ENCODE results near the gene ETNK2.

DNA sequence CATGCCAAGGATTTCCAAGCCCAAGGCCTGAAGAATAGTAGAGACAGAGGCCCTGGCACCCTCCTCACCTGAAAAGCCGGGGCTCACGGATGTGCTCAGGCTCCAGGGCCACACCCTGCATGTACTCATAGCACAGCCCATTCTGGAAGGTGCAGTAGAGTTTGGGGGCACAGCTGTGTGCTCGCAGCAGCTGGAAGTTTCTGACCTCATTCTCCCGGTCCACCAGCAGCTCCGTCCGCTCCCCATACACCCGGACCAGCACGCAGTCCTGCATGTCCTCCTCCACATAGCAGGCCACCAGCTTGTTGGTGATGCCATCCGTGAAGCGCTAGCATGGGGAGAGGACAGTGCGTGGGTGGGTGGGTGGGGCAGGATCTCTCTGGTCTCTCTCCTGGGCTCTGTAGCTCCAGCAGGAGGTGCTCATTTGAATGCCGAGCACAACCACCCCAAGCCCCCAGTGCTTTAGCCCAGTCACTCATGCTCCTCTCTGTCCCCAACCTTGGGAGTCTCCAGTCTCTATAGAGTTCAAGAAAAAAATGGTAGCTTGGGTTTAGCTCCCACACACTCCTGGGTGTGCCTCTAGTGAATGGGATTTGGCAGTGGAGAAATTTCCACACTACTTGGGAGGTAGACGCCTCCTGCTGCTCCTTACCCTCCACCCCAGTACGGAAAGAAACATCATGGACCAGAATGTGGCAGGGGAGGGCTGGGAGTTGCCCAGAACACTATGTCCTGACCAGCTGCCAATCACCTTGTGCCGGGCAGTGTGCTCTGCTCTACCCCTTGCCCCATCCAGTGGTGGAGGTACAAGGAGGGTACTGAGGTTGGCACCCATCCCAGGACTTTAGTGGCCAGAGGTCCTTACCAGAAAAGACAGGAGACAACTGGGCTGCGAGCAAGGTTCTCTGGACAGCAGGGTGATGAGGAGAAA is 1.9 kb downstream of the ETNK2 start:
- TF ChIP-seq, protein P1, sequence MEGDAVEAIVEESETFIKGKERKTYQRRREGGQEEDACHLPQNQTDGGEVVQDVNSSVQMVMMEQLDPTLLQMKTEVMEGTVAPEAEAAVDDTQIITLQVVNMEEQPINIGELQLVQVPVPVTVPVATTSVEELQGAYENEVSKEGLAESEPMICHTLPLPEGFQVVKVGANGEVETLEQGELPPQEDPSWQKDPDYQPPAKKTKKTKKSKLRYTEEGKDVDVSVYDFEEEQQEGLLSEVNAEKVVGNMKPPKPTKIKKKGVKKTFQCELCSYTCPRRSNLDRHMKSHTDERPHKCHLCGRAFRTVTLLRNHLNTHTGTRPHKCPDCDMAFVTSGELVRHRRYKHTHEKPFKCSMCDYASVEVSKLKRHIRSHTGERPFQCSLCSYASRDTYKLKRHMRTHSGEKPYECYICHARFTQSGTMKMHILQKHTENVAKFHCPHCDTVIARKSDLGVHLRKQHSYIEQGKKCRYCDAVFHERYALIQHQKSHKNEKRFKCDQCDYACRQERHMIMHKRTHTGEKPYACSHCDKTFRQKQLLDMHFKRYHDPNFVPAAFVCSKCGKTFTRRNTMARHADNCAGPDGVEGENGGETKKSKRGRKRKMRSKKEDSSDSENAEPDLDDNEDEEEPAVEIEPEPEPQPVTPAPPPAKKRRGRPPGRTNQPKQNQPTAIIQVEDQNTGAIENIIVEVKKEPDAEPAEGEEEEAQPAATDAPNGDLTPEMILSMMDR (IDR thresholded peaks at IDR 0.05): no peak
- TF ChIP-seq POLR2A (IDR thresholded peaks at IDR 0.05): no peak

All from body of pancreas (tissue), 4 donors.